Stimulated activated CD4-positive, alpha-beta T cell treated with anti-CD3 and anti-CD28 coated beads, Interleukin-15, amount 100 ng/mL, for 1 hour (primary cell): ENCODE measurements around the gene MAEL.
A peak's percentile ranks its signal among the peaks of the same experiment; 100 is the strongest.

ENCODE experiments used
- DNase-seq, 2 donors: peaks; one replicate each; pipeline ENCODE4 v3.0.0-alpha.2; 2020; ENCODE audit warnings: low read depth in 1 of 2, low spot score in 1 of 2

MAEL gene

DNA sequence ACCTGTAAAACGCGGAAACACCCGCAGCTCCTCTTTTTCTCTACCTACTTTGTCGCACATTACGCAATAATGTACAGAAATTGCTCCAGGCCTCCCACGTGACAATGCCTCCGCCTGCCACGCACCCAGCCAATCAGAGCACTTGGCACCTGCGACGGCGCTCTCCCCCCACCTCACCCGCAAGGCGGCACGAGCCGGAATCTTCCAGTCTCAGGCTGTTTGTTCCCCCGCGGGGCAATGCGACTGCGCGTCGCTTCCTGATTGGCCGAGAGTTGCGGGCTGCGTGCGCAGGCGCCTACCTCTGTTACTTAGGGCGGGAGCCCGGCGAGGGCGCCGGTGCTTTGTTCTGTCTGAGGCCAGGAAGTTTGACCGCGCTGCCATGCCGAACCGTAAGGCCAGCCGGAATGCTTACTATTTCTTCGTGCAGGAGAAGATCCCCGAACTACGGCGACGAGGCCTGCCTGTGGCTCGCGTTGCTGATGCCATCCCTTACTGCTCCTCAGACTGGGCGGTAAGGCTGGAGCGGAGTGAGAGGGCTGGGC lies at the start of gene MAEL:
Gene MAEL, plus strand, starts transcription at position 307 of the 542 bp plus-strand sequence. Its CDS starts 73 bp downstream, at position 380.
- DNase-seq, result no peak

DNA sequence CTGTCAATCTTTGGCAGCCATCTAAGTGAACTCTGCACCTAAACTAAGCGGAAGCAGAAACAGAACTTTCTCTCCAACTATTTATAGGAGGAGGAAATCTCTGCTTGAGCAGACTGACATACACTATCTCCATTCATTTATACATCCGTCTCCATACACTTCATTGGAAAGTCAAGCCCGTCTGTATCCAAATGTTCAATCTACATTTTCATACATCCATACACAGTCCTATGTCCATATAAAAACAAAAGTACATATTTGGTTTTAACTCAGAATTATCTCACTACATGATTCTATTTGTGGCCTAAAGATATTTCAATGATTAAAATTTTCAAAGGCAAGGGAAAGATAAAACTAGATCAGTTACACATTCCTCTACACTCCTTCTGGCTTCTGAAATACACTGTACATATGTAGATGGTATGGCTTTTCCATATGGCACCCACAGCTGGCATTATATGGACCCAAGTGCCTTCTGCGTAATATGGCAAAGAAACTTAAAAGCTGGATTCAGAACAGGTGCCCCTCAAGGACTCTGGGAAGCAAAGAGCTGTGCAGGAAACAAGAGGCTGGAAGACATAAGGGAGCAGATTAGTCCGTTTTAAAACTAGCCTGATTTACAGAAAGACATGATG lies 49.2 kb upstream of the MAEL start:
- DNase-seq, result no peak

DNA sequence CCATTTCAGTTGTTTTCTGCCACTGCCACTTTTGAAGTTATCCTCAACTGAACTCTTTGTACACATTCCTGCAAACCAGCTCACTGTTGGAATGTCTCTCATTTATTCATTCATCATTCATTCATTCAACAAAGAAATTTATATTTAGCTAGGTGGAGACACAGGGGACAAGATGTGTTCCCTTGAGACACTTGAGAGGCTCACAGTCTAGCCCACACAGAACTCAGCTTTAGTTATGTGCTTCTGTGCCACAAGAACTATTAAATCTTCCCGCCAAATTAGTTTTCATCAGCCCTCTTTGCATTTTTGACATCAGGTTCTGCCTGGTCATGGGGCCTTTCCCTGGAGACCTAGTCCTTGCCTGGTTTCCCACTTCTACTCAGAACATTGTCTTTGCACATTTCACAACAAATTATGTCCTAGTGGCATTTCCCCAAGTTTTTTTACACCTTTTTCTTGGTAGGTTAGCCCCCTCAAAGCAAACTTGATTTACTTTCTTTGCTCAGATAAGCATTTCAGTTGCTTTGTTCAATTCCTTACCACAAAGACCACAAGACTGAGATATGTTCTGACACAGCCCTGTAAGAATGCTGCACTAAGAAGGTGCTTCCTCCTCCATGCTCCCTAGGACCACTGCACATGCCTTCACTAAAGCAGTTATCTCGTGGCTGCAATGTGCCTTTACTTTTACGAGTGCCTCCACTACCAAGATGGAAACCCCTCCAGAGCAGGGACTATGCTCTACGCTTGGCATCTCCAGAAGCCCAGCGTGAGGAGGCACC lies 44.7 kb upstream of the MAEL start:
- no peak for DNase-seq

DNA sequence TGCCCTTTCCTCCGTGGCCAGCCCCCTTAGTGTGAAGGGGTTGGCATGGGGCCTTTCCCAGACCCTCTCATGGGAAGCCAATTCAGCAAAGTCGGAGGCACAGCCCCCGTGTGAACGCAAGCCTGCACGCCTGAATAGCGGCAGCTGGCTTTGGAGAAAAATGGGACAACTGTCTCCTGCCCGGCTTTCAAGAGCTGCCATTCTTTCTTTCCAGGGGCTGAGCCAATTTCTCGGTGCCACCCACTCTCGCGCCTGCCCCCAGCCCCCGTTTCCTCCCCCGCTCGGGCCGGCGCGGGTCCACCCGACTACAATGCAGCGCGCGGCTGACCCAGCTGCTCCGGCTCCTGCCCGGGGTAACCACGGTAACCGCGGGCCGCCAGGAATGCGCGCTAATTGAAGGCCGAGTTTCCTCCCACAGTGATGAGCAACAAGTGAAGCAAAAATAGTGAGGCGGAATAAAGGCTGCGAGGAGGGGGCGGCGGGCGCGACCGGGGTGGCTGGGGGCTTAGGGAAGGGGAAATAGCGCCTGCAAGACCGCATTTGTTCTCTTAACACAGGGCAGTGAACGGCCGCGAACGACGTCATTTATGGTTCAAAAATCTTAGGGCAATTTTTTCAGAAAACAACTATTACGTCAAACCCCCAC lies 41.6 kb upstream of the MAEL start:
- DNase-seq, result no peak

DNA sequence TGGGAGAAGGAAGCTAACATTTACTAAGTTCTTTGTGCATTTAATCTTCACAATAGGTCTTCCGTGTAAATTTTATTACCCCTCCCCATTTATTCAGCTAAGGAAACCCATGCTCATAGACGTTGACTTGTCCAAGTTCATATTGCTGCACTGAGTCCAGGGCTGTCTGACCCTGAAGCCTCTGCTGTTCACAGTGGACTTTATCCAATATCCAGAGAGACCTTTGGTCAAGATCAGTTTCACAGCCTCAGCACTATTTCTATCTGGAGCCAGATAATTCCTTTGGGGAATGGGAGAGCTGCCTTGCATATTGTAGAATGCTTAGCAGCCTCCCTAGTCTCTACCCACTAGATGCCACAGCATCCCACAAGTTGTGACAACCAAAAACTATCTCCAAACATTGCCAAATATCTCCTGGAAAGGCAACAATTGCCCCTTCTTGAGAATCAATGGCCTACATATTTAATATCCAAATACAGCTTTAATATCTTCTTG lies 40.2 kb upstream of the MAEL start:
- DNase-seq, result no peak

DNA sequence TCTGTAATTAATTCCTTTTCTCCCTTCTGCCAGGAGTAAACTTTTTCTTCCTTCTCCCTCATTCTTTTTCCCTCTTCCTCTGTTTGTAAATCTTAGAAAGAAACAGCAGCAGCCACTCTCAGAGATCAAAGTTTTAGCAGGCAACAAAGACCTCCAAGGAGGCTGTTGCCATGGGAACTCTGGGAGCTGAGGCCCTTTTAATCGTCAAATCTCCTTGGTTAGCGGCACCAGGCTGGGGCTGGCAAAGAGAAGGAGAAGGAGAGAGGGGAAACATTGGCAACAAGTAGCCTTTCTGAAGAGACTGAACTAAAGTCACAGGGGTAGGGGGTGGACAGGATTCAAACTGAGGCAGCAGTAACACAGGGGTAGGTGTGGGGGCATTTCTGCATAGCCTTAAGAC lies 38.9 kb upstream of the MAEL start:
- no peak for DNase-seq

DNA sequence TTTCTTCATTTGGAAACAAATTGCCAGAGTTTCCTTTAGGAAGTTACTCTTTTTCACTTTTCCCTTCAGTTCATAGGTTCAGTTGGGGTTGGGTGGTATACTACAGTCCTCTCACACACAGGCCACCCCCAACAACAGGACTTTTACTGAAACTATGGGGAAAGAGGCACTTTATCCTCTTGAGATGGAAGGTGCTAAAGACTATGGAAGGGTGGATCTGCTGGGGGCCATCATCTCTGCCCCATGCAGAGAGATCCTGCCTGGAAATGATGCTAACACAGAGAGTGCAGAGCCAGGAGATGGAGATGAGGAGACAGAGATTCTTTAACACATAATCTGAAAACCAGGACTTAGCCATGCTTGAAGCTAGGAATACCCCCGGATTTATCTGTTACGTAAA lies 38.0 kb upstream of the MAEL start:
- no peak for DNase-seq

DNA sequence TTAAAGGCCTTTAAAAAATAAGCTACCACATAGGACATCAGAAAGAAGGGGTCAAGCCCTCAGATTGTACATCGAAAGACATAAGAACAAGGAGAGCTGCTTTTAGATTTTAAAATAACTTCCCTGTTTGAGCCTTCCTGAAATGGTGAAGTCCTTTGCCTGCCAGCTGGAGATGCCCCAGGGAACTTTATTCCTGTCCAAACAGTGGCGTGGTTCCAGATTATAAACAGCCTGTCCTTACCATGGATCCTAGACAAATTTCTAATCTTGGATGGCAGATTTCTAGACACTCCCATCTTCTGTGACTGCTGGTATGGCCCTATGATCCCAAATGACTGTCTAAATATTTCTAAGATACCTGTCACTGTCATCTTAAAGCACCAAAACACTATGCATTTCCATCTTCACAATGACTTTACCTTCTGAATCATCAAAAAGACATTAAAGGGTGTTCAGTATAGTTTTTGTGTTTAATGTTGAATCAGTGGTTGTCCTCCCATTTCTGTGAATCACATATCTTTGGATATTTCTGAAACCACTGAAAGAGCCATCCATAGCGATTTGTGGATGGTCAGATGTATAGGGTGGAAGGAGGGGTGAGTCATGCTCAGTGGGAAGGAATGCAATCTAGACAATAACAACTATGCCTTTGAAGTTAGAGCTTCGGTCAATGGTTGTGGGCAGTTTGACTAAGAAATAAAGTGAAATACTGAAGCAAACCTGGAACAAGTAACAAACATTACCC lies 36.9 kb upstream of the MAEL start:
- no peak for DNase-seq

DNA sequence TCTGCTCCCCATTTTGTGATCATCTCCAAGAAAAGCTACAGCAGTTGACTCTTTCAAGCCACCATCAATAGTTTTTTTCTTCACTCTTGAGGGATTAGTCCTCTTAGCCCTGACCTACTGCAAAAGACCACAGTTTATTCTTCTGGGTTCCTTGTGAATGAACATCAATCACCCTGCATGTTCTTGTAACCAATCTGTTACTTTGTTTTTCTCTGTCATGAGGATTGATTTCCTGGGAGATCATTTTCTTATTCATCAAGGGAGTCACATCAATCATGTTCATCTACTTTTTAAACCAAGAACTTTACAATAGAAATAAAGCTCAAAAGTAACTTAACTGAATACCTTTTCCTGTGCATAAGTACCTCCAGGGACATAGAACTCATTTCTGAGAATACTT lies 35.6 kb upstream of the MAEL start:
- no peak for DNase-seq

DNA sequence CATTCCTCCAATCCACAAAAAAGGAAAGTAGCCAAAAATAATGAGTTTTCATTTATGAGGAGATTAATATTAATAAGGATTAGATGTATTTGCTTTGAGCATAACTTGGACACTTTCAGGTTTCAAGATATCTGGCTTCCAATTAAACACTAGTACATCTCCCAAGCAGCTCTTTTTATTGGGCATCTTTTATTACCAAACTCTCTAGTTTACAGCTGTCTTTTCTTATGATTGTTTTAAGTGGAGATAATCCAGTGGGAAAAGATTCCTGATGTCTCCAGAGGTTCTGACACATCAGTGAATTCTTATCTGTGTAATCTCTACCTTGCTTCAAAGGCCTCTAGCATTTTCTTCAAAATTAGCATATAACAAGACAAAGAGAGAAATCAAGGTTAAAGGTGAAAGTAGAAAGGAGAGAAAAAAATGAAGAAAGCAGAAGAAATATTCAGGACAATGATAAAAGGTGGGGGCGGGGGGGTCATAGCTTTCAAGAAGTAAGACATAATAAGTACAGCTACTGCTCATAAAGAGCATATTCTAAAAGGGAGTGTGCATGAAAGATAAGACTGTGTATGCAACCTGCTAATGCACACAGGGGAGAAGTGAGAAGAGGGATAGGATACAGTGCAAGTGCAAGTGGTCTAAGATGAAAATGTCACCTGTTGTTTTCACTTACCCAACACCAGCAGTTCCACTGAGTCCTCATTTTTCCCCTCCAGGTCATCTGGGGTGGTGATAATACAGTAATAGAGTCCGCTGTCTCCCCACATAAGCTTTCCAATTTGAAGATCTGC lies 32.8 kb upstream of the MAEL start:
- no peak for DNase-seq

DNA sequence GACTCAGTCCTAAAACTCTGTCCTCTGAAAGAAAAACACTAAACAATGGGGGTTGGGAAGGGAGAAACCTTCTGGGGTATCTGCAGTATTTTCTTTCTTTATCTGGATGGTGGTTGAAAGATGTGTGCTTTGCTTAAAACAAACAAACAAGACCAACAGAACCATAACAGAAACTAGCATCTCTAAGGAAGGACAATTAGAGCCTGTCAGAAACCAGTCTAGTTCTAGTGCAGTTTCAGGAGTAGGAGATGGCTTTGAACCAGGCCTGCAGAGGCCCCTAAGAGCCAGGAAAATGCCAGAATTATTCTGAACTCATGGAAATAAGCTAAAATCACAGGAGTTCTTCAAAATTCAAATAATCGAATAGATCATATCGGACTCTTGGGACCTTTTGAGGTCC lies 32.2 kb upstream of the MAEL start:
- DNase-seq, result no peak

DNA sequence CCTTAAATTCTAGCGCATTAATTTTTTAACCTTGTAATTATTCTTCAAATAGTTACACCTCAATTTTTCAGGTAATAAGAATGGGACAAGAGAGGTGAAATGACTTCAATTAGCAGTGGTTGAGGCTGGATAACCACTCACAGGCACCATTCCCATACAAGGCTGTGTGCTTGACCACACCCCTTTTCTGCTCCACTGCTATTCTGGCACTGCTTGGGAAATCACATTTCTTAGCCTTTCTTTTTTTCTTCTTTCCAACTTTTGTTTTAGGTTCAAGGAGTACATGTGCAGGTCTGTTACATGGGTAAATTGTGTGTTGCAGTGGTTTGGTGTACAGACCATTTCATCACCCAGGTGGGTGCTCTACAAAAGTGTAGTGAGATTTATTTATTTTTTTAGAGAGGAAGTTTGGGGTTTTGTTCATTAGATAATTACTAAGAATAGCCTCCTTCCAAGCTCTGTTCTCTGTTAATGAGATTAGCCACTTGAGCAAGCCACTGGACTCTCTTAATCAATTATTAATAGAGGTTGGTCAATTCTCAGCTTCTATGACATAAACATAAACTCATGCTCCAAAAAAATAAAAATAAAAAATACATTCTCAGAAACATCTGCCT lies 28.1 kb upstream of the MAEL start:
- no peak for DNase-seq

DNA sequence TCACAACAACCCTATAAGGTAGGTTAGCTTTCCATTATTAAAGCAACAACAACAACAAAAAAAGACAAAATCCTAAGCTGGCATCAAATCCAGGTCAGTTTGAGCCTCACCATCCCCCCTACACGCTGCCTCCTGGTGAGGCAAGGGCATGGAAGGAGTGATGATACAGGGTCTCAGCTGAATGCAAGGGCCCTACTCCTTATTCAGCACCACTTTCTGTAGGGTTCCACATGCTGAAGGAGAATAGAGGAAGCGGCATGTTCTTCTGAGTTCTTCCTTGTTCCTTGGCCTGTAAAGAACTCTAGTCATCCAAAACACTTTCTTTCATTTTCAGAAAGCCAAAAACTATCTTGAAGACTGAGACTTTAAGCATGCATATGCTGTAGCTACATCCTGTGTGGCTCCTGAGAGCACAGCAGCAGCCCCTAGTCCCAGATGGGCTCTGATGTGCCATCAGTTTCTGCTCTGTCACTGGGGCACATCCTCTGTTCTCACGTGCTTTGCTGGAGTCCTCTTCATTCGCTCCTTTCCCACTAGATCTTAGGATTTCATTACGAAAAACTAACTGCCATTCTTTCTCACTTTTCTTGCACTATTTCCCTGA lies 19.9 kb upstream of the MAEL start:
- DNase-seq, result no peak

DNA sequence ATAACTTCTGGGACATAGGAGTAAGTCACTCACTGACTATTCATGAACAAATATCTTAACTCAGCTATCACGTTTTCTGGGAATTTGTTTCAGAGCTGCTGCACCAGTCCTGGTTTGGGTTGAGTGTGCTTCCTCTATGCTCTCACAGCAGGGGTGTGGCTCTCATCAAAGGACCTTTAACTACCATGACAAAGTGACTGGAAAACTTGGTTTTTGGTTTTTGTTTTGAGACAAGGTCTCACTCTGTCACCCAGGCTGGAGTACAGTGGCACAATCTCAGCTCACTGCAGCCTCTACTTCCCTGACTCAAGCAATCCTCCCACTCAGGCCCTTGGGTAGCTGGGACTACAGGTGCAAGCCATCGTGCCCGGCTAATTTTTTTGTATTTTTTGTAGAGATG lies 17.8 kb upstream of the MAEL start:
- no peak for DNase-seq

DNA sequence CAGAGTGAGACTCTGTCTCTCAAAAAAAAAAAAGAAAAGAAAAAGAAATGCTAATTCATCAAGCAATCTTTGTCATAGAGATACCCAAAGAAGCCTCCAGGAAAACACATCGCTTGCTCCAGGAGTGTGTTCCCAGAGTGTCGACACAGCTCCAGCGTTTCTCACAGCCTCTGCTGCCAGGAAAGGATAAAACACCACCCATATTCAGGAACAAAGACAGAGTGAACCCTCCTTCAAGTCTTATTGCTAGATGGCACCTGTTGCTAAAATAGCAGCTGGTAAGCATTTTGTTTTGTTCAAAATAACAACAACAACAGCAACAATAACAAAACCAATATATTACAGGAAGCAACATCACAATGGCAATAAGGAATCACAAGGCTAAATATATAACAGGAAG lies 16.9 kb upstream of the MAEL start:
- no peak for DNase-seq

DNA sequence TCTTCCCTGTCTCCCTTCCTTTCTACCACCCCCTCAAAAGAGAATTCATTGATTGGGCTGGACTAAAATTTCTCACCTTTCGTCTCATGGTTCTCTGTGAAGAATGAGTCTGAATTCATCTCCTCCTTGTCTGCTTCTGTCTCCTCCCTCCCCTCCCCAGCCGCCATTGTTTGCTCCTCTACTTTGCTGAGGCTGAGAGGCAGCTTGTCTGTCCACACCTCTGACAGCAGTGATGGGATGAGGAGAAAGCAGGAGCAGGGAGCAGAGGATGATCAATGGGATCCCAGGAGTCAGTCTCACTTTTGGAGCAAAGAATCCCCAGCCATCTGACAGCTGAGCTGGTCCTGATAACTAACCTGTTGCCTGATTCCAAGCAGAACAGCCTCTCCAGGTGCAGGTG lies 16.3 kb upstream of the MAEL start:
- DNase-seq, result no peak

DNA sequence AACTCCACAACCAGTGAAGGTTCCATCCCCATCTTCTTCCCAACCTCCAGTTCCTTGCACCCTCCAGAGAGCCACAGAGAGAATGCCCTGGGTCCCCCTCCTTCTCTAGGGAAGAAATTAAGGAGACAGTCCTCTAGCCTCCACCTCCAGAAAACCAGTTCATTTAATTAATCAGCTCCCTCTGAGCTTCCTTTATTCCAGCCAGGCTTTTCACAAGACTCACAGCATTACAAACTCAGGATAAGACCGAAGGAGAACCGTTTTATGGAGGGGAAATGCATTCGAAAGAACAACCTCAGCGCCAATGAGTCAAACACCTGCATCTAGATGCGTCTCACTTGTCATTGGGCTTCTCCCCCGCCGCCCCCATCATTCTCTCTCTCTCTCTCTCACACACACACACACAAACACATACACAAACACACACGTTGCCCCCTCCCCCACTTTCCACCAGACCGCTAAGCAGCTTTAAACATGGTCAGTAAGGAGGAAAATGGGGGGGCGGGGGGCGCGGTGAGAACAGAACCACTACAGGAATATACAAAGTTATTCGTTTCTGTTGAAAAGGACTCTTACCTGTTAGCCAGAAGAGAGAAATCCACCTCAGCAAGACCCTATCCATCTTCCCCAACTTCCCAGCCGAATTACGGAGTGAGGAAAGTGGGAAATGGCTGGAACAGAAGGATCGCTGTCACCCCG lies 14.3 kb upstream of the MAEL start:
- peak in 1 of 2 donors; percentile 24 for DNase-seq

DNA sequence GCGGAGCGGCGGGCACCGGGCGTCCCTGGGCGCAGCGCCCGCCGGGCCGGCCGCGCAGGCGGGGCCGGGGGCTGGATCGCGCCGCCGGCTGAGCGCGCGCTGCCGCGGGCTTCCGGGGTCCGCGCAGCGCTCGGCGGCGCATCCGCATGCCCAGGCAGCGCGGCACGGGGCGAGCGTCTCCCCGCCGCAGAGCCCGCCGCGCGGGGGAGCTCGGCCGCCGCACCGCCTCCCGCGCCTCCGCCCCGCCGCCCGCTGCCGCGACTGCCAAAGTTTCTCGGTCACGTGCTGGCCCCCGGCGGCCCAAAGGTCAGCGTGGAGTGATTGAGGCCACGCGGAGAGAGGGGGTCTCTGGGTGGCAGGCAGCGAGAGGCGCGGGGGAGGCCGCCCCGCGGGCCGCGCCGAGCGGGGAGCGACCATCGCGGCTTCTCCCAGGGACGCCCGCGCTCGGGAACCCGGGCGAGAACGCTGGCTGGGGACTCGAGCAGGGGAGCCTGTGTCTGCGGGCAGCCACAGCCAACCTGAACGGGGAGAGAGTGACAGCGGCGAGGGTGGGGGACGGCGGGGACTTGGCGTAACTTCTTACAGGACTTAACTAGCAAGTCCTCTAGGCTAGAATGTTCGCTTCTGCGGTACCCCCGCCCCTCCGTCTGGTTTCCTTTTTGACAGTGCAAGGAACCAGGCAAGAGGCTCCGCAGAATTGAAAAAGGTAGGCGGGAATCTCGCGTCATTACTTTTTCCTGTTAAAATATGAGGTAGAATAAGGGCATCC lies 13.5 kb upstream of the MAEL start, which contains the start of gene ILDR2:
Gene ILDR2, minus strand, starts transcription at position 180 of the 769 bp plus-strand sequence. CDS start 272 bp downstream, outside the sequence.
- DNase-seq, result peak; percentile 8 to 50
